T follicular helper cell (primary cell): ENCODE data around the gene HEATR3.

ENCODE experiments used
- DNase-seq: peaks from one replicate; pipeline ENCODE4 v3.0.0-alpha.2; 2020; ENCODE audit warnings: low read depth

The HEATR3 gene

GRCh38 chr16:50153596-50154419, 88.0 kb downstream of the HEATR3 start:
- DNase-seq, result no peak

- no peak for DNase-seq
Observed at GRCh38 chr16:50154420-50154950, 88.7 kb downstream of the HEATR3 start.

- DNase-seq, result no peak
Observed at GRCh38 chr16:50155925-50156324, 90.2 kb downstream of the HEATR3 start.
